HG03064 (cell line): ENCODE results near the gene SYNDIG1L.

Source experiments
- ATAC-seq: cut with Tn5 transposase; IDR thresholded peaks from one replicate; pipeline ENCODE4 v1.9.1; 2021; ENCODE audit warnings: low read depth; ENCODE audit not compliant: unreplicated experiment

SYNDIG1L gene

GRCh38 chr14:74364271-74364880, 61.6 kb downstream of the SYNDIG1L start:
- no peak for ATAC-seq

- no peak for ATAC-seq
Measured at GRCh38 chr14:74362361-74362915, 63.6 kb downstream of the SYNDIG1L start.

- no peak for ATAC-seq
Measured at GRCh38 chr14:74360163-74360562, 65.8 kb downstream of the SYNDIG1L start.

- no peak for ATAC-seq
Measured at GRCh38 chr14:74358176-74358829, 67.7 kb downstream of the SYNDIG1L start.

DNA sequence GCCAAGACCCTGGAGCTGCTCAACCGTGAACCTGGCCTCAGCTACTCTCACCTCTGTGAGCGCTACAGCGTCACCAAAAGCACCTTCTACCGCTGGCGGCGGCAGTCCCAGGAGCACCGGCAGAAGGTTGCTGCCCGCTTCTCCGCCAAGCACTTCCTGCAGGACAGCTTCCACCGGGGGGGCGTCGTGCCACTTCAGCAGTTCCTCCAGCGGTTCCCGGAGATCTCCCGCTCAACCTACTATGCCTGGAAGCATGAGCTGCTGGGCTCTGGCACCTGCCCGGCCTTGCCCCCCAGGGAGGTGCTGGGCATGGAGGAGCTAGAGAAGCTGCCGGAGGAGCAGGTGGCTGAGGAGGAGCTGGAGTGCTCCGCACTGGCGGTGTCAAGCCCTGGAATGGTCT, 68.4 kb downstream of the SYNDIG1L start:
- no peak for ATAC-seq

DNA sequence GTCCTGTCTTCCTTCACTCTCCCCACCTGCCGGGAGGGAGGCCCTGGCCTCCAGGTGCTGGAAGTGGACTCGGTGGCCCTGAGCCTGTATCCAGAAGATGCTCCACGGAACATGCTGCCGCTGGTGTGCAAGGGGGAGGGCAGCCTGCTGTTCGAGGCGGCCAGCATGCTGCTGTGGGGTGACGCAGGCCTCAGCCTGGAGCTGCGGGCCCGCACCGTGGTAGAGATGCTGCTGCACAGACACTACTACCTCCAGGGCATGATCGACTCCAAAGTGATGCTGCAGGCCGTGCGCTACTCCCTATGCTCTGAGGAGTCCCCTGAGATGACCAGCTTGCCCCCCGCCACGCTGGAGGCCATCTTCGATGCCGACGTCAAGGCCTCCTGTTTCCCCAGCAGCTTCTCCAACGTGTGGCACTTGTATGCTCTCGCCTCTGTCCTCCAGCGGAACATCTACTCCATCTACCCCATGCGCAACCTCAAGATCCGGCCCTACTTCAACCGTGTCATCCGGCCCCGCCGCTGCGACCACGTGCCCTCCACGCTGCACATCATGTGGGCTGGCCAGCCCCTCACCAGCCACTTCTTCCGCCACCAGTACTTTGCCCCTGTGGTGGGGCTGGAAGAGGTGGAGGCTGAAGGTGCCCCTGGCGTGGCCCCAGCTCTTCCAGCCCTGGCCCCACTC, 69.0 kb downstream of the SYNDIG1L start:
- no peak for ATAC-seq
